ENCODE measurements around the gene CLIP4. TPM values are rescaled to one million over a fixed set of nuclear protein-coding genes. Genes with fewer than 3 reads are reported as not detected.

Gene CLIP4
- total RNA-seq, 4 donors from 2014 or later, result 24.1 to 48.7 (median 40.1) TPM

- DNase-seq, result peak; percentile 65 to 76
- peak overlapping the region; percentile 60 to 65 for H3K4me3 ChIP-seq
- TF ChIP-seq, protein P1, sequence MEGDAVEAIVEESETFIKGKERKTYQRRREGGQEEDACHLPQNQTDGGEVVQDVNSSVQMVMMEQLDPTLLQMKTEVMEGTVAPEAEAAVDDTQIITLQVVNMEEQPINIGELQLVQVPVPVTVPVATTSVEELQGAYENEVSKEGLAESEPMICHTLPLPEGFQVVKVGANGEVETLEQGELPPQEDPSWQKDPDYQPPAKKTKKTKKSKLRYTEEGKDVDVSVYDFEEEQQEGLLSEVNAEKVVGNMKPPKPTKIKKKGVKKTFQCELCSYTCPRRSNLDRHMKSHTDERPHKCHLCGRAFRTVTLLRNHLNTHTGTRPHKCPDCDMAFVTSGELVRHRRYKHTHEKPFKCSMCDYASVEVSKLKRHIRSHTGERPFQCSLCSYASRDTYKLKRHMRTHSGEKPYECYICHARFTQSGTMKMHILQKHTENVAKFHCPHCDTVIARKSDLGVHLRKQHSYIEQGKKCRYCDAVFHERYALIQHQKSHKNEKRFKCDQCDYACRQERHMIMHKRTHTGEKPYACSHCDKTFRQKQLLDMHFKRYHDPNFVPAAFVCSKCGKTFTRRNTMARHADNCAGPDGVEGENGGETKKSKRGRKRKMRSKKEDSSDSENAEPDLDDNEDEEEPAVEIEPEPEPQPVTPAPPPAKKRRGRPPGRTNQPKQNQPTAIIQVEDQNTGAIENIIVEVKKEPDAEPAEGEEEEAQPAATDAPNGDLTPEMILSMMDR (IDR thresholded peaks at IDR 0.05), result no peak
- no peak for TF ChIP-seq POLR2A (IDR thresholded peaks at IDR 0.05)
- H3K9me3 ChIP-seq, result no peaks in the 10 kb centered on the region
- no peaks in the 10 kb centered on the region for H3K36me3 ChIP-seq
- no peaks in the 10 kb centered on the region for H3K4me1 ChIP-seq
- no peaks in the 10 kb centered on the region for H3K27me3 ChIP-seq
- intact Hi-C loops (cut with DNase I; ENCODE audit: low total_unique reads), result no loop called here
- H3K27ac ChIP-seq, result peak overlapping the region; percentile 87
Observed at GRCh38 chr2:29115797-29116781, 874 bp downstream of the CLIP4 start.

- intact Hi-C loops (cut with DNase I; ENCODE audit: low total_unique reads), result no loop called here
- H3K4me1 ChIP-seq, result no peaks in the 10 kb centered on the region
- H3K9me3 ChIP-seq, result no peaks in the 10 kb centered on the region
Observed at GRCh38 chr2:29117636-29118303, 2.6 kb downstream of the CLIP4 start.

GRCh38 chr2:29119211-29119610 is 4.0 kb downstream of the CLIP4 start:
- no peak for DNase-seq
- no peak overlapping the region for H3K27ac ChIP-seq
- no peak overlapping the region for H3K4me3 ChIP-seq
- H3K4me1 ChIP-seq, result no peaks in the 10 kb centered on the region
- no peaks in the 10 kb centered on the region for H3K36me3 ChIP-seq
- no peaks in the 10 kb centered on the region for H3K27me3 ChIP-seq
- no peak for TF ChIP-seq POLR2A (IDR thresholded peaks at IDR 0.05)
- TF ChIP-seq, protein P1 (IDR thresholded peaks at IDR 0.05), result no peak
- intact Hi-C loops (cut with DNase I; ENCODE audit: low total_unique reads), result no loop called here
- H3K9me3 ChIP-seq, result no peaks in the 10 kb centered on the region

More at GRCh38 chr2:29117636-29118303, 2.6 kb downstream of the CLIP4 start:
- no peaks in the 10 kb centered on the region for H3K36me3 ChIP-seq
- no peak overlapping the region for H3K4me3 ChIP-seq
- H3K27ac ChIP-seq, result no peak overlapping the region
- no peaks in the 10 kb centered on the region for H3K27me3 ChIP-seq
- no peak for DNase-seq
- TF ChIP-seq, protein P1 (IDR thresholded peaks at IDR 0.05), result no peak
- no peak for TF ChIP-seq POLR2A (IDR thresholded peaks at IDR 0.05)

DNA sequence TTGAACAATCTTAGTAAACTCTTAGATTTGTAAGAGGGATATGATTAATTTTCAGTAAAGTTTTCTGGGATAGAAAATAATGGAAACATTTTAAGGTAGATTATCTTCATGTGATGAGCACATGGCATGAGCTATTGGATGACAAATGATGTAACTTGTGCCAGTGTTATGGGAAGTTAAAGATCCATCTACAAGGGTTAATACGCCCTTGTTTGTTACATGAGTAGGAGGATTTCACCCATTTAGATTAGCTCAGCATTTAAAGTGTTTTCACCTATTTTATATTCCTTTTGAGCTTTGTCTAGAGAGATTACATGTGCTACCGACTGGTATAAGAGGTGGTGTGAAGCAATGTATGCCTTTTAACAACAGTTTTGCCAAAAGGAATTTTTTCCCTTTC is 5.6 kb downstream of the CLIP4 start:
- no peaks in the 10 kb centered on the region for H3K36me3 ChIP-seq
- no peaks in the 10 kb centered on the region for H3K4me1 ChIP-seq
- DNase-seq, result no peak
- TF ChIP-seq, protein P1 (IDR thresholded peaks at IDR 0.05), result no peak
- no peak for TF ChIP-seq POLR2A (IDR thresholded peaks at IDR 0.05)
- no peaks in the 10 kb centered on the region for H3K9me3 ChIP-seq
- H3K27ac ChIP-seq, result no peak overlapping the region
- intact Hi-C loops (cut with DNase I; ENCODE audit: low total_unique reads), result no loop called here
- no peak overlapping the region for H3K4me3 ChIP-seq
- H3K27me3 ChIP-seq, result no peaks in the 10 kb centered on the region

Data from uterus (tissue), 4 donors.